K562 (cell line): Measurements from ENCODE around the gene PLA1A. TPM values are rescaled to one million over a fixed set of nuclear protein-coding genes. Genes with fewer than 3 reads are reported as not detected.

Source experiments
- ATAC-seq: fragments of 200-7000 bp; cut with Tn5 transposase; 3 replicates; pipeline ENCODE4 v1.9.1; 2020; ENCODE audit warnings: moderate library complexity
- BruUV-seq: library from RNA; stranded (reverse); fragments of 400-500 nt; replicated peaks from 2 replicates; lab custom pipeline; 2021; lab: Mats Ljungman, UMichigan
- CTCF ChIA-PET: fragments of 300-600 bp; formaldehyde crosslinking; extraction: SDS; loops from one replicate; lab custom pipeline; 2021; ENCODE audit warnings: low intra/inter-chr PET ratio; lab: Yijun Ruan, JAX
- POLR2A ChIA-PET: fragments of 300-600, 350-650 bp; sonication (Branson Sonifier 250); formaldehyde crosslinking; extraction: SDS; loops from one replicate; lab custom pipeline; 2021; ENCODE audit warnings: antibody characterized with exemption, inconsistent platforms; lab: Yijun Ruan, JAX
- DNase-seq, 4 experiments: peaks; one replicate each; pipeline versions ENCODE4 v3.0.0 to v3.0.0-alpha.2; 2011 to 2018; ENCODE audit warnings: low spot score in 3 of 4, mixed read lengths in 3 of 4; ENCODE audit errors: extremely low read depth in 1 of 4
- FAIRE-seq: peaks from 2 replicates; lab custom pipeline; 2011; peaks lifted over from hg19 to GRCh38; lab: Jason Lieb, UNC
- H2AFZ ChIP-seq: 2 replicates; pipeline ENCODE4 v1.6.0; 2011; ENCODE audit warnings: low read depth, low read length, control low read depth, inconsistent platforms
- H3K27ac ChIP-seq: fragments of 200-600 bp; 3 replicates; pipeline ENCODE4 v1.8.0; 2011; ENCODE audit warnings: low read depth, mild to moderate bottlenecking, control low read depth, inconsistent platforms, low read length, moderate library complexity, mixed read lengths; ENCODE audit errors: extremely low read depth
- H3K27me3 ChIP-seq, 2 experiments: fragments of 300-600 bp in 1 of 2; 2 replicates in 1 of 2; 3 replicates in 1 of 2; pipeline versions ENCODE4 v1.6.0 to v1.8.0; 2011; ENCODE audit warnings: inconsistent platforms in 2 of 2, low read length in 2 of 2, mild to moderate bottlenecking in 1 of 2, mixed read lengths in 1 of 2, moderate library complexity in 1 of 2; ENCODE audit not compliant: control insufficient read depth in 2 of 2, insufficient read depth in 2 of 2
- H3K36me3 ChIP-seq: fragments of 300-600 bp; 3 replicates; pipeline ENCODE4 v1.8.0; 2011; ENCODE audit warnings: mild to moderate bottlenecking, low read length, inconsistent platforms; ENCODE audit not compliant: control insufficient read depth, insufficient read depth
- H3K4me1 ChIP-seq, 2 experiments: fragments of 200-600 bp in 1 of 2; replicated peaks in 1 of 2; 2 replicates in 1 of 2; 3 replicates in 1 of 2; pipeline versions ENCODE4 v1.5.1 to v1.8.0; 2011; ENCODE audit warnings: inconsistent platforms in 2 of 2, low read length in 2 of 2, mild to moderate bottlenecking in 1 of 2, mixed read lengths in 1 of 2, moderate library complexity in 1 of 2; ENCODE audit not compliant: control insufficient read depth in 2 of 2, insufficient read depth in 2 of 2
- H3K4me2 ChIP-seq: 2 replicates; pipeline ENCODE4 v1.6.1; 2011; ENCODE audit warnings: low read length, control low read depth, inconsistent platforms, mixed read lengths; ENCODE audit not compliant: insufficient read depth
- H3K4me3 ChIP-seq: fragments of 200-600 bp; sonication (generic), shearing (Covaris generic); 2 replicates; pipeline ENCODE4 v1.5.1; 2016; ENCODE audit warnings: control low read depth, inconsistent platforms
- H3K79me2 ChIP-seq: fragments of 200-600 bp; 3 replicates; pipeline ENCODE4 v1.8.0; 2011; ENCODE audit warnings: low read length, inconsistent platforms; ENCODE audit not compliant: control insufficient read depth, insufficient read depth
- H3K9ac ChIP-seq, 2 experiments: 2 replicates each; pipeline versions ENCODE4 v1.6.0 to v1.6.1; 2011; ENCODE audit warnings: low read depth in 2 of 2, low read length in 2 of 2, control low read depth in 1 of 2, inconsistent platforms in 1 of 2, mild to moderate bottlenecking in 1 of 2, mixed read lengths in 1 of 2; ENCODE audit not compliant: insufficient read depth in 1 of 2
- H3K9me1 ChIP-seq: one replicate; pipeline ENCODE4 v1.6.0; 2011; ENCODE audit warnings: inconsistent platforms, mild to moderate bottlenecking, low read length, moderate library complexity; ENCODE audit not compliant: control insufficient read depth, insufficient read depth
- H3K9me3 ChIP-seq: replicated peaks from 2 replicates; pipeline ENCODE4 v1.5.1; 2011; ENCODE audit warnings: low read depth, low read length, inconsistent platforms; ENCODE audit not compliant: control insufficient read depth, insufficient read depth
- H4K20me1 ChIP-seq: replicated peaks from 2 replicates; pipeline ENCODE4 v1.6.1; 2011; ENCODE audit warnings: low read length, inconsistent platforms, mixed read lengths; ENCODE audit not compliant: control insufficient read depth, insufficient read depth
- CTCF ChIP-seq, 3 experiments: IDR thresholded peaks in 2 of 3; conservative IDR thresholded peaks in 1 of 3; 2 replicates each; pipeline ENCODE4 v1.5.1; 2011 to 2012; ENCODE audit warnings: low read length in 3 of 3, mild to moderate bottlenecking in 3 of 3, control low read depth in 2 of 3, improper control_type of control experiment in 1 of 3, inconsistent platforms in 1 of 3, low read depth in 1 of 3, mixed read lengths in 1 of 3, moderate library complexity in 1 of 3; ENCODE audit not compliant: insufficient read depth in 2 of 3
- RAD21 ChIP-seq, 2 experiments: fragments of 250-450 bp in 1 of 2; fragments of 450-650 bp in 1 of 2; sonication (Bioruptor Pico) in 1 of 2; formaldehyde crosslinking in 1 of 2; IDR thresholded peaks in 1 of 2; conservative IDR thresholded peaks in 1 of 2; 2 replicates each; pipeline versions ENCODE4 v1.4.0 to v1.8.0; 2020 to 2022; ENCODE audit warnings: mild to moderate bottlenecking in 2 of 2, moderate library complexity in 1 of 2
- ZBTB12 ChIP-seq: fragments of 250-450 bp; sonication (Bioruptor Pico); IDR thresholded peaks from 2 replicates; pipeline ENCODE4 v1.4.0; 2020
- WGBS: fragments of 100-300 bp; shearing (Covaris generic); methylation state at CpG from one replicate; pipeline ENCODE4 v1.1.6; 2016; ENCODE audit warnings: low coverage, mixed read lengths; ENCODE audit not compliant: insufficient coverage; ENCODE audit errors: missing lambda C conversion rate; 5-methylcytosine and 5-hydroxymethylcytosine counted together
- in situ Hi-C: fragments of 300-500 bp; cut with MboI; formaldehyde crosslinking; loops from 4 replicates; pipeline ENCODE4 v1.15.0; 2018; ENCODE audit warnings: inconsistent platforms, mixed read lengths
- intact Hi-C: fragments of 100-400 bp; cut with micrococcal nuclease; formaldehyde crosslinking; loops from 2 replicates; pipeline ENCODE4 v1.14.2; 2022
- polyA plus RNA-seq, 8 experiments: library from polyadenylated mRNA; depleted of rRNA in 4 of 8; stranded (reverse) in 5 of 8; unstranded in 3 of 8; fragments of >200 nt; fragmentation: Nextera tagmentation in 2 of 8; fragmentation: Illumina TruSeq in 1 of 8; extraction: Ambion mirVana in 2 of 8; extraction: Trizol in 1 of 8; gene quantifications; 2 replicates each; pipeline versions ENCODE4 v1.2.1 to v1.2.3, GENCODE V29; 2011 to 2014; ENCODE audit warnings: inconsistent platforms in 1 of 8, missing spikeins in 1 of 8
- total RNA-seq, 7 experiments: library from RNA; depleted of rRNA in 6 of 7; stranded (reverse); fragments of >200 nt in 6 of 7; fragmentation: Illumina TruSeq in 2 of 7; extraction: Trizol in 2 of 7; gene quantifications; 2 replicates each; pipeline versions ENCODE4 v1.2.1 to v1.2.3, GENCODE V29; 2011 to 2021; ENCODE audit warnings: low replicate concordance in 1 of 7

Gene PLA1A
- total and polyA plus RNA-seq, 9 of the 15 experiments (the other 6 are each of a cell fraction or from before 2014, with no cell fraction given): not detected

GRCh38 chr3:119635719-119636118 lies 38.0 kb downstream of the PLA1A start:
- Histone ChIP-seq H3K79me2 (no peaks in the 10 kb centered on the region), H2AFZ (no peak overlapping the region), H3K4me3 (no peak overlapping the region), H3K27me3 (no peaks in the 10 kb centered on the region), H3K36me3 (no peaks in the 10 kb centered on the region), H3K9ac (no peak overlapping the region), H3K4me1 (peaks cover 8 to 37% of the 10 kb centered on the region in 2 experiments), H3K4me2 (no peak overlapping the region), H3K27ac (no peak overlapping the region), H4K20me1 (no peaks in the 10 kb centered on the region), H3K9me3 (no peaks in the 10 kb centered on the region), H3K9me1 (peaks cover 3% of the 10 kb centered on the region)
- WGBS: 77% methylated on average over 4 of the region's 10 CpGs
- peak in 1 of 2 experiments; percentile 39; a peak in 2 of 4 replicates for TF ChIP-seq RAD21 (CRISPR knock-in tag; conservative IDR thresholded peaks at IDR 0.05 in 1 of 2, IDR thresholded peaks at IDR 0.05 in 1 of 2)
- TF ChIP-seq ZBTB12 (CRISPR knock-in tag): no peak
- peak in 1 of 3 experiments; percentile 13; a peak in 1 of 6 replicates for TF ChIP-seq CTCF (IDR thresholded peaks at IDR 0.05 in 2 of 3, conservative IDR thresholded peaks at IDR 0.05 in 1 of 3; ENCODE audit: insufficient read depth in 2 of 3, low read depth in 1 of 3, low read length in 3 of 3)
- BruUV-seq: no TSS peak
- intact Hi-C loops: loop anchor here (5.0 kb wide), 1 partner anchor 42 kb away; the partner anchor contains the start of gene COX17
- ATAC-seq (no peak), FAIRE-seq (no peak), DNase-seq (peak in 1 of 4 experiments; percentile 8)
- ChIA-PET POLR2A (no interaction called here), CTCF (no interaction called here)
- in situ Hi-C loops: no loop called here
